Panc1 (cell line): ENCODE results near the gene GPD2. TPM values are rescaled to one million over a fixed set of nuclear protein-coding genes. Genes with fewer than 3 reads are reported as not detected.

ENCODE experiments used
- ATAC-seq: fragments of 200-7000 bp; cut with Tn5 transposase; 2 replicates; pipeline ENCODE4 v1.9.1; 2020; ENCODE audit warnings: mild to moderate bottlenecking, moderate library complexity
- BruUV-seq: library from RNA; stranded (reverse); fragments of 400-500 nt; replicated peaks from 2 replicates; lab custom pipeline; 2021; lab: Mats Ljungman, UMichigan
- CTCF ChIA-PET: fragments of 300-600 bp; sonication (Branson Sonifier 250); formaldehyde crosslinking; loops from one replicate; lab custom pipeline; 2022; ENCODE audit warnings: antibody characterized with exemption; lab: Charles Lee
- POLR2A ChIA-PET: fragments of 300-600 bp; sonication (Branson Sonifier 250); formaldehyde crosslinking; loops from one replicate; lab custom pipeline; 2022; ENCODE audit warnings: antibody characterized with exemption; lab: Charles Lee
- DNase-seq: peaks from one replicate; pipeline ENCODE4 v3.0.0-alpha.2; 2010; ENCODE audit warnings: low read depth, low spot score
- H3K27ac ChIP-seq: 2 replicates; pipeline ENCODE4 v1.5.1; 2011; ENCODE audit warnings: mild to moderate bottlenecking, low read length, inconsistent platforms
- H3K27me3 ChIP-seq: fragments of 200-500 bp; sonication (Bioruptor generic); 2 replicates; pipeline ENCODE4 v1.6.0; 2014; ENCODE audit warnings: low read length, inconsistent platforms; ENCODE audit not compliant: control insufficient read depth, insufficient read depth
- H3K36me3 ChIP-seq: fragments of 200-500 bp; sonication (Bioruptor generic); 2 replicates; pipeline ENCODE4 v1.5.1; 2014; ENCODE audit warnings: inconsistent platforms, mild to moderate bottlenecking, low read length, moderate library complexity; ENCODE audit not compliant: control insufficient read depth, insufficient read depth
- H3K4me1 ChIP-seq: 2 replicates; pipeline ENCODE4 v1.5.1; 2011; ENCODE audit warnings: inconsistent platforms, mild to moderate bottlenecking, low read length, moderate library complexity; ENCODE audit not compliant: control insufficient read depth, insufficient read depth
- H3K4me3 ChIP-seq, 2 experiments: 2 replicates each; pipeline ENCODE4 v1.5.1; 2011 to 2012; ENCODE audit warnings: low read depth in 2 of 2, low read length in 2 of 2, mild to moderate bottlenecking in 2 of 2, inconsistent platforms in 1 of 2, moderate library complexity in 1 of 2
- H3K9me3 ChIP-seq: fragments of 200-500 bp; sonication (Bioruptor generic); 2 replicates; pipeline ENCODE4 v1.5.1; 2014; ENCODE audit warnings: low read depth, mild to moderate bottlenecking, inconsistent platforms, low read length, moderate library complexity; ENCODE audit not compliant: control insufficient read depth, insufficient read depth
- CTCF ChIP-seq: fragments of 450-650 bp; IDR thresholded peaks from 2 replicates; pipeline ENCODE4 v1.5.1; 2017; ENCODE audit warnings: mild to moderate bottlenecking
- POLR2AphosphoS5 ChIP-seq: IDR thresholded peaks from 2 replicates; pipeline ENCODE4 v1.6.1; 2012; ENCODE audit warnings: mild to moderate bottlenecking, low read depth, low read length, moderate library complexity
- REST ChIP-seq, 2 experiments: IDR thresholded peaks; 2 replicates each; pipeline ENCODE4 v1.6.1; 2011 to 2012; ENCODE audit warnings: low read depth in 2 of 2, control low read depth in 1 of 2, low read length in 1 of 2, mild to moderate bottlenecking in 1 of 2, moderate library complexity in 1 of 2; ENCODE audit not compliant: insufficient read depth in 1 of 2
- SIN3A ChIP-seq: IDR thresholded peaks from 2 replicates; pipeline ENCODE4 v1.6.1; 2012; ENCODE audit warnings: low read depth, mild to moderate bottlenecking, low read length, moderate library complexity, borderline replicate concordance; ENCODE audit not compliant: insufficient read depth
- TCF7L2 ChIP-seq: IDR thresholded peaks from 2 replicates; pipeline ENCODE4 v1.6.1; 2011; ENCODE audit warnings: mild to moderate bottlenecking, low read depth, low read length, inconsistent platforms
- in situ Hi-C: cut with HindIII; loops from 2 replicates; pipeline ENCODE4 v1.10.0; 2016; ENCODE audit warnings: low sequenced_read_pairs, low pct_unique_long_range_greater_than_20kb
- intact Hi-C: fragments of 100-400 bp; cut with micrococcal nuclease; formaldehyde crosslinking; loops from one replicate; pipeline ENCODE4 v1.10.0; 2022; ENCODE audit not compliant: unreplicated experiment
- total RNA-seq: library from RNA; stranded (reverse); gene quantifications from one replicate; pipeline ENCODE4 v1.2.1, GENCODE V29; 2021; ENCODE audit not compliant: unreplicated experiment

Gene GPD2
- total RNA-seq, 1 experiment from 2014 or later: 27.5 TPM

GRCh38 chr2:156436497-156437085 is 412 bp downstream of the GPD2 start:
- CTCF ChIA-PET: no interaction called here
- H3K4me1 ChIP-seq: peaks cover 20% of the 10 kb centered on the region
- POLR2A ChIA-PET: no interaction called here

GRCh38 chr2:156437272-156437930 is 1.2 kb downstream of the GPD2 start:
- ATAC-seq (no peak), DNase-seq (no peak)
- H3K27ac ChIP-seq: peak overlapping the region; percentile 91
- CTCF ChIA-PET: no interaction called here
- no TSS peak for BruUV-seq
- H3K27me3 ChIP-seq: no peaks in the 10 kb centered on the region
- in situ Hi-C loops: no loop called here
- TF ChIP-seq CTCF (no peak), POLR2AphosphoS5 (no peak), SIN3A (no peak), TCF7L2 (no peak)
- intact Hi-C loops: no loop called here
- POLR2A ChIA-PET: no interaction called here
- peaks cover 20% of the 10 kb centered on the region for H3K4me1 ChIP-seq
- H3K9me3 ChIP-seq: no peaks in the 10 kb centered on the region
- peak overlapping the region; percentile 58 to 83 for H3K4me3 ChIP-seq
- no peaks in the 10 kb centered on the region for H3K36me3 ChIP-seq

More at GRCh38 chr2:156436497-156437085, 412 bp downstream of the GPD2 start:
- Histone ChIP-seq H3K27me3 (no peaks in the 10 kb centered on the region), H3K36me3 (no peaks in the 10 kb centered on the region), H3K27ac (peak overlapping the region; percentile 91), H3K4me3 (peak overlapping the region; percentile 58 to 83), H3K9me3 (no peaks in the 10 kb centered on the region)
- DNase-seq: no peak
- no peak; the same call in 1 of the 2 replicates for ATAC-seq
- TF ChIP-seq TCF7L2 (no peak), CTCF (no peak), SIN3A (no peak), POLR2AphosphoS5 (no peak), REST (IDR thresholded peaks at IDR 0.05; ENCODE audit: insufficient read depth in 1 of 2, low read depth in 2 of 2, low read length in 1 of 2) (no peak)
- TSS peak; percentile 62 for BruUV-seq
- in situ Hi-C loops: no loop called here
- intact Hi-C loops: no loop called here
